HG03457 (cell line): ENCODE results near the gene SLC26A3.
"Not testable (repeated sequence)": the region's sequence is repeated elsewhere in the genome, so short reads cannot be mapped to it uniquely, and the experiment has no call there.

Experiments used
- ATAC-seq: cut with Tn5 transposase; IDR thresholded peaks from one replicate; pipeline ENCODE4 v1.9.1; 2021; ENCODE audit warnings: moderate number of reproducible peaks; ENCODE audit not compliant: unreplicated experiment

The SLC26A3 gene

GRCh38 chr7:107803009-107803610, at the start of gene SLC26A3:
SLC26A3 (minus strand) TSS chr7:107803223; CDS start chr7:107794509, 8,714 bp downstream.
- no peak for ATAC-seq

DNA sequence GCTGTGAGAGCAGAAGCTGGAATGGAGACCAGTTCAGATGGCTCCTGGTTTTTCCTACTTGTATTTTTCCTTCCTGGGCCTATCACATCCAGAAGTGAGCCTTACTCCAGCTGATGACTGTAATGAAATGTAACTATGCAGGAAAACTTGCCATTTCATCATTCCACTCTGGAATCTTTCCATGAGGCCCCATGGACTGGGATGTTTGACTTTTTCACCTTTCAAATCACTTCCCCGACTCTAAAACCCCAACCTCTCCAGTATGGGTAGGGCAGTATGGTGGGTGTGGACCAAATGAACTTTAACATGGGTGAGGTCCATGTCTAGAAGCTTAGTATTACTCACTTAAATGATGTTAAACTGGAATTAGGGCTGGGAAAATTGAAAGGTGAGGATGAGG, 47.6 kb upstream of the SLC26A3 start:
- no peak for ATAC-seq

DNA sequence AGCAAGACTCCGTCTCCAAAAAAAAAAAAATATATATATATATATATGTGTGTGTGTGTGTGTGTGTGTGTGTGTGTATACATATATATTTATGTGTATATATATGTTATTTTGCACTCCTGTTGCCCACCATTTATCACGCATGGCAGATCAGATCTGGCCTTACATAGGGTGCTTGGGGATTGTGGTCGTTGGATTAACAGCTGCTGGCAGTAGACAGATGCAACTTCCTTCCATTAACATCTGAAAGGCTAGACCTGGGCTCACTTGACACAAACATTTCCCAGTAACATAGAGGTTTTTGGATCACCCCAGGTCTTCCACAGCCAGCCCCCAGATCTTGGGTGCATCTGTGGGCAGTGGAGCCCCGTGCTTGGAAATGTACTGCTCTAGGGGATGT, 47.2 kb upstream of the SLC26A3 start:
- no peak for ATAC-seq

- ATAC-seq, result not testable (repeated sequence)
Observed at GRCh38 chr7:107848211-107848610, 45.2 kb upstream of the SLC26A3 start.

GRCh38 chr7:107847836-107848175, 44.8 kb upstream of the SLC26A3 start:
- not testable (repeated sequence) for ATAC-seq

DNA sequence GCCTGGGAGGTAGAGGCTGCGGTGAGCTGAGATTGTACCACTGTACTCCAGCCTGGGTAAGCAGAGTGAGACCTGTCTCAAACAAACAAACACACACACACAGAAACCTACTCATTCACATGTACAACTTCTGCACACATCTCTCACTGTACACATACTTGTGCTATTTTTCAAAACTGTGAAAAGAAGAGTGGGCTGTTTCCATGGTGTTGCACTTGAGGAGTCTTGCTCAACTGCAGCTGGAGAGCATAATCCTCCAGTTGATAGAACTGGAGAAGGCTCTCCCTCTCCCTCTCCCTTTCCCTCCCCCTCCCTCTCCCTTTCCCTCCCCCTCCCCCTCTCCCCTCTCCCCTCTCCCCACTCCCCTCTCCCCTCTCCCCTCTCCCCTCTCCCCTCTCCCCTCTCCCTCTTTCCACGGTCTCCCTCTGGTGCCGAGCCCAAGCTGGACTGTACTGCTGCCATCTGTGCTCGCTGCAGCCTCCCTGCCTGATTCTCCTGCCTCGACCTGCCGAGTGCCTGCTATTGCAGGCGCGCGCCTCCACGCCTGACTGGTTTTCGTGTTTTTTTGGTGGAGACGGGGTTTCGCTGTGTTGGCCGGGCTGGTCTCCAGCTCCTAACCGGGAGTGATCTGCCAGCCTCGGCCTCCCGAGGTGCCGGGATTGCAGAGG, 44.3 kb upstream of the SLC26A3 start:
- no peak for ATAC-seq

DNA sequence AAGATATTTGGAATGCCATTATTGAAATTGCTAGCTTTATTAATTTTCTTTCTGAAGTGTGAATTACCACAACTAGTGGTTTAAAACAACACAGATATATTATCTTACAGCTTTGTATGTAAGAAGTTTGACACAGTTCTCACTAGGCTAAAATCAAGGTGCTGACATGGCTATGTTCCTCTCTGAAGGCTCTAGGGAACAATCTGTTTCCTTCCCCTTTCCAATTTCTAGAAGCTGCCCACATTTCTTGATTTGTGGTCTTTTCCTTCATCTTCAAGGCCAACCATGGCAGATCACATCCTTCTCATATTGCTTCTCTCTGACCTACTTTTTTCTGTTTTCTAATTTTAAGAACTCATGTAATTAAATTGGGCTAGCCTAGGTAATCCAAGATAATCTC, 43.3 kb upstream of the SLC26A3 start:
- no peak for ATAC-seq

GRCh38 chr7:107843184-107843583, 40.2 kb upstream of the SLC26A3 start:
- no peak for ATAC-seq

GRCh38 chr7:107842213-107842612, 39.2 kb upstream of the SLC26A3 start:
- ATAC-seq, result no peak

- ATAC-seq, result no peak
Observed at GRCh38 chr7:107838816-107839565, 36.0 kb upstream of the SLC26A3 start.

GRCh38 chr7:107838024-107838601, 35.1 kb upstream of the SLC26A3 start:
- no peak for ATAC-seq

DNA sequence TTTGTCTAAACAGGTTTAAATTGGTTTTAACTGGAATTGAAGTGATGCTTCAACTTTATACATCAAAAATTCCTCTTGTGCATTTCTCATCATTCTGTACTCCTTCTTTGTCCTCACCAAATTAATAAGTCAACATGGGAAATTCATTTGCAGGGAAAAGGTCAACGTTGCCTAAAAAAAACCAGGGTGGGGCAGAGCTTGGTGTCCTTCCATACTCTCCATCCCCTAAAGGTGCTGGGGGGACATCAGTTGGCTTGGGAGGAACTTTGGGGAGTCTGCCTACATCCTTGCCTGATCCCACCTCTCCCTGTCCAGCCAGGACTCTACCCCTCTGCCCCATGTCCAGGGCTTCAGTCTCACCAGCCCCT, 34.1 kb upstream of the SLC26A3 start:
- no peak for ATAC-seq

GRCh38 chr7:107836237-107837144, 33.5 kb upstream of the SLC26A3 start:
- ATAC-seq, result no peak

DNA sequence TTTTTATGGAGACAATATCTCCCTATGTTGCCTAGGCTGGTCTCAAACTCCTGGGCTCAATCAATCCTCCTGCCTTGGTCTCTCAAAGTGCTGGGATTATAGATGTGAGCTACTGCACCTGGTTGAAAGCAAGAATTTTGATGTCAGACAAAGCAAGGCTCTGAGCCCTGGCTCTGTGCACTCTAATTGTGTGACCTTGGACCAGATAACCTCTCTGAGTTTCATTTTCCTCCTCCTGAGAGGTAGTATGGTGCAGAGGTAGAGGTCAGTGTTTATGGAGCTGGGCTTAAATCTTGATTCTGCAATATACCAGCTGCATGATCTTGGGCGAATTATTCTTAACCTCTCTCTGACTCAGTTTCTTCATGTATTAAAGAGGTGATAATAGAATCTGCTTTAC, 31.4 kb upstream of the SLC26A3 start:
- no peak for ATAC-seq

DNA sequence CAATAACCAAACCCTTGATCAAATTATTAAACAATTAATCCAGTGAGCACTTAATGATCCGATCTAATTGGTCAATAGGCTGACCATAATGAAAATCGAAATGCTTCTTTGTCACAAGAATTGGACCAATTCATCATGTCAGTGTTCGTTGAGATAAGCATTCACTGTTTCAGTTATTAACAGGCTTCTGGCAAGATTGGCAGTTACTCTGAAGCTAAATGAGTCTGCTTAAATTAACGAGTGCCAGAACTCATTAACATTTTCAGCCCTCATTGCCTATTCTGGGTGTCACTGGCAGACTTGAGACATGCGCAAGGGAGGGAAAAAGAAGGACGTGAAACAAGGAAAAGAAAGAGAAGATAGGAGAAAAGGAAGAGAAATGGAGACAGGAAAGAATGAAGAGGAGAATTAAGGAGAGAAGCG, 30.7 kb upstream of the SLC26A3 start:
- ATAC-seq, result no peak

GRCh38 chr7:107830420-107830819, 27.4 kb upstream of the SLC26A3 start:
- no peak for ATAC-seq

DNA sequence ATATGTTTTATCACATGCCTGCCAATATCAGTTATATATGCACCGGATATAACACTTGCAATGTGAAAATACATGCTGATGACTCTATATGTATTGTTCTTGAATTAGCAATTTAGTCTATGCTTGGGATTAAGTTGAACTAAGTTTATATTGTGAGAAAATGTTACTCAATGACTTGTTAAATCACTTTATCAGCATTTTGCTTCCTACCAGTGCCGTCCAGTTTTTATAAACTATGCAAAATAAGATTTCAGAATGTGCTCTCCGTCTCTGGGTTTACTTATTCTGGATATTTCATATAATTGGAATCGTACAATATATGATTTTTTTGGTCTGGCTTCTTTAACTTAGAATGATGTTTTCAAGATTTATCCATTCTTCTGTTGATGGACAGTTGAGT, 25.5 kb upstream of the SLC26A3 start:
- no peak for ATAC-seq

DNA sequence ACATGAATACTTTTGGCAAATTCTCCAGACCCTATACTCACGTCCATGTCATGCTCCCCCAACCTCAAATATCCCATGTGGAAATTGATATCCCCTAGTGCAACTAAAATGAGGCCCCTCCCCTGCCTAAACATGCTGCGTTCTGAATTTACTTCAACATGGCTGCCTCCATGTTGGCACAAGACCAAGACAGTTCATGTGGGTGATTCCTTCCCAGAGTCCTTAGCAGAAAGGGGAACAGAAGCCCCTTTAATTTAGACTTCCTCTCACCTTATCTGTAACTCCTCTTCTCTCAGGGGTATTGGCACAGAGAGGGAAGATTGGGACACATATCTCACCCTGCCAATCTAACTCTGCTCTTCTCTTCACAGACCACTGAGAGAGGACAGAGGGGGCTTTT, 24.5 kb upstream of the SLC26A3 start:
- ATAC-seq, result no peak

- no peak for ATAC-seq
Observed at GRCh38 chr7:107826451-107826850, 23.4 kb upstream of the SLC26A3 start.

DNA sequence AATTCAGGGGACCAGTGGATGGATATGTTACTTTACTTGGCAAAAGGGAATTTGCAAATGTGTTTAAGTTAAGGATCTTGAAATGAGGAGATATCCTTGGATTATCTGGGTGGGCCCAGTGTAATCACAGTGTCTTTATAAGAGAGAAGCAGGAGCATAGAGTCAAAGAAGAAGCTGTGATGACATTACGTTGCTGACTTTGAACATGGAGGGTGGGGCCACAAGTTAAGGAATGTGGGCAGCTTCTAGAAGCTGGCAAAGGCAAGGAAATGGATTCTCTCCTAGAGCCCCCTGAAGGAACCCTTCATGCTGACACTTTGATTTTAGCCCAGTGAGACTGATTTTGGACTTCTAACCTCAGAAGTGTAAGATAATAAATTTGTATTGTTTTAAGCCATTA, 21.8 kb upstream of the SLC26A3 start:
- ATAC-seq, result no peak

- no peak for ATAC-seq
Observed at GRCh38 chr7:107818622-107819021, 15.6 kb upstream of the SLC26A3 start.
